ENCODE measurements around the gene CLIP4.
"Not testable (repeated sequence)": the region's sequence is repeated elsewhere in the genome, so short reads cannot be mapped to it uniquely, and the experiment has no call there.

CLIP4 gene

GRCh38 chr2:29114946-29115609 lies at the start of gene CLIP4:
CLIP4 (plus strand) TSS chr2:29115415; CDS start chr2:29121389, 5,974 bp downstream.
- peak; percentile 18 for DNase-seq

GRCh38 chr2:29066271-29066860 lies 48.8 kb upstream of the CLIP4 start:
- no peak for DNase-seq

GRCh38 chr2:29066997-29067605 lies 48.1 kb upstream of the CLIP4 start:
- no peak for DNase-seq

- DNase-seq, result no peak
Measured at GRCh38 chr2:29068513-29068912, 46.7 kb upstream of the CLIP4 start.

GRCh38 chr2:29070526-29070925 lies 44.7 kb upstream of the CLIP4 start:
- DNase-seq, result no peak

GRCh38 chr2:29071032-29071975 lies 43.9 kb upstream of the CLIP4 start:
- DNase-seq, result no peak

GRCh38 chr2:29072251-29072650 lies 43.0 kb upstream of the CLIP4 start:
- DNase-seq, result no peak

- DNase-seq, result no peak
Measured at GRCh38 chr2:29072971-29073725, 42.1 kb upstream of the CLIP4 start.

- DNase-seq, result no peak
Measured at GRCh38 chr2:29073933-29074332, 41.3 kb upstream of the CLIP4 start.

GRCh38 chr2:29074411-29074810 lies 40.8 kb upstream of the CLIP4 start, which contains the start of gene PCARE:
PCARE (minus strand) TSS chr2:29074523; CDS start chr2:29074261, 262 bp downstream.
- no peak for DNase-seq

GRCh38 chr2:29075894-29076705 lies 39.1 kb upstream of the CLIP4 start:
- DNase-seq, result no peak

GRCh38 chr2:29079887-29080286 lies 35.3 kb upstream of the CLIP4 start:
- DNase-seq, result no peak

- DNase-seq, result no peak
Measured at GRCh38 chr2:29080886-29081743, 34.1 kb upstream of the CLIP4 start.

GRCh38 chr2:29082804-29083495 lies 32.3 kb upstream of the CLIP4 start:
- DNase-seq, result no peak

GRCh38 chr2:29084554-29084953 lies 30.7 kb upstream of the CLIP4 start:
- DNase-seq, result no peak

GRCh38 chr2:29090311-29090710 lies 24.9 kb upstream of the CLIP4 start:
- not testable (repeated sequence) for DNase-seq

- DNase-seq, result no peak
Measured at GRCh38 chr2:29096969-29097368, 18.2 kb upstream of the CLIP4 start.

- DNase-seq, result no peak
Measured at GRCh38 chr2:29097569-29097968, 17.6 kb upstream of the CLIP4 start.

- DNase-seq, result no peak
Measured at GRCh38 chr2:29100564-29100963, 14.7 kb upstream of the CLIP4 start.

- DNase-seq, result no peak
Measured at GRCh38 chr2:29104688-29105087, 10.5 kb upstream of the CLIP4 start.
